HepG2 (cell line): Measurements from ENCODE around the gene BNIP1. TPM values are rescaled to one million over a fixed set of nuclear protein-coding genes. Genes with fewer than 3 reads are reported as not detected.

Experiments
- BCL3 ChIP-seq: sonication (generic); formaldehyde crosslinking; IDR thresholded peaks from 2 replicates; pipeline ENCODE4 v1.5.1; 2020; ENCODE audit warnings: mild to moderate bottlenecking, missing genetic modification reagents, moderate library complexity
- CENPBD1 ChIP-seq: sonication (generic); formaldehyde crosslinking; IDR thresholded peaks from 2 replicates; pipeline ENCODE4 v1.8.0; 2022; ENCODE audit warnings: missing genetic modification reagents, low read depth, mild to moderate bottlenecking, borderline replicate concordance
- GMEB2 ChIP-seq: IDR thresholded peaks from 2 replicates; pipeline ENCODE4 v1.6.1; 2016; ENCODE audit warnings: missing biosample characterization, missing genetic modification reagents, low read depth
- NFKBIZ ChIP-seq: IDR thresholded peaks from 2 replicates; pipeline ENCODE4 v1.6.1; 2018; ENCODE audit warnings: missing genetic modification reagents, missing compliant biosample characterization
- PAXIP1 ChIP-seq: sonication (generic); formaldehyde crosslinking; conservative IDR thresholded peaks from 2 replicates; pipeline ENCODE4 v1.4.0; 2020; ENCODE audit warnings: mild to moderate bottlenecking, missing genetic modification reagents, moderate library complexity
- RBFOX2 ChIP-seq: fragments of 200-400 bp; formaldehyde crosslinking; IDR thresholded peaks from 2 replicates; pipeline ENCODE4 v1.6.1; 2017; ENCODE audit warnings: low read depth, mild to moderate bottlenecking, low read length
- SALL1 ChIP-seq: sonication (generic); formaldehyde crosslinking; IDR thresholded peaks from 2 replicates; pipeline ENCODE4 v1.8.0; 2022; ENCODE audit warnings: mild to moderate bottlenecking, missing genetic modification reagents
- SRSF4 ChIP-seq: fragments of 200-400 bp; formaldehyde crosslinking; IDR thresholded peaks from one replicate; pipeline ENCODE4 v1.6.1; 2018; ENCODE audit warnings: mild to moderate bottlenecking, low read depth, low read length, moderate library complexity; ENCODE audit not compliant: poor library complexity, severe bottlenecking
- USF2 ChIP-seq, 2 experiments: sonication (generic) in 1 of 2; formaldehyde crosslinking in 1 of 2; IDR thresholded peaks; 2 replicates each; pipeline versions ENCODE4 v1.5.1 to v1.6.1; 2011 to 2020; ENCODE audit warnings: borderline replicate concordance in 1 of 2, low read depth in 1 of 2, low read length in 1 of 2, mild to moderate bottlenecking in 1 of 2, missing genetic modification reagents in 1 of 2, moderate library complexity in 1 of 2
- ZBTB44 ChIP-seq: sonication (generic); formaldehyde crosslinking; IDR thresholded peaks from 2 replicates; pipeline ENCODE4 v1.4.0; 2020; ENCODE audit warnings: missing genetic modification reagents
- ZNF512 ChIP-seq: sonication (generic); formaldehyde crosslinking; IDR thresholded peaks from 2 replicates; pipeline ENCODE4 v1.4.0; 2020; ENCODE audit warnings: mild to moderate bottlenecking, missing genetic modification reagents
- polyA plus RNA-seq, 8 experiments: library from polyadenylated mRNA; depleted of rRNA in 3 of 8; stranded (reverse) in 7 of 8; unstranded in 1 of 8; fragments of >200 nt; fragmentation: Illumina TruSeq in 4 of 8; extraction: Trizol in 4 of 8; gene quantifications; 2 replicates each; pipeline versions ENCODE4 v1.2.1 to v1.2.3, GENCODE V29; 2011 to 2016; ENCODE audit warnings: low read depth in 4 of 8, missing spikeins in 1 of 8, mixed read lengths in 1 of 8; ENCODE audit not compliant: insufficient read depth in 1 of 8
- total RNA-seq, 5 experiments: library from RNA; depleted of rRNA; stranded (reverse); fragments of >200 nt; fragmentation: Illumina TruSeq; extraction: Trizol; gene quantifications; 2 replicates each; pipeline ENCODE4 v1.2.3, GENCODE V29; 2016; ENCODE audit warnings: low read depth in 1 of 5

Gene BNIP1
- total and polyA plus RNA-seq, 2 of the 13 experiments (the other 11 are each of a cell fraction or from before 2014, with no cell fraction given) = 13.2 to 16.9 TPM

GRCh38 chr5:173144200-173145176 is at the start of gene BNIP1 (continued):
- TF ChIP-seq CENPBD1 (no peak), ZBTB44 (CRISPR knock-in tag) (no peak), ZNF512 (CRISPR knock-in tag) (no peak), SRSF4 (no peak), GMEB2 (peak; percentile 55; the same call in 1 of the 2 replicates), USF2 (IDR thresholded peaks at IDR 0.05; ENCODE audit: low read depth, low read length) (peak; percentile 19; the same call in 1 of the 2 replicates), USF2 (CRISPR knock-in tag; IDR thresholded peaks at IDR 0.05; ENCODE audit: borderline replicate concordance) (peak; percentile 52; the same call in 1 of the 2 replicates), BCL3 (peak; percentile 90), SALL1 (CRISPR knock-in tag) (peak; percentile 77), RBFOX2 (peak; percentile 65), NFKBIZ (CRISPR knock-in tag) (peak; percentile 99), PAXIP1 (CRISPR knock-in tag) (0 out of 2 replicates have a peak, but pooled peaks have one; percentile 11)
